ENCODE data around the gene FLT1.

- TF ChIP-seq CTCF (conservative IDR thresholded peaks at IDR 0.05) (no peak), EZH2 (IDR thresholded peaks at IDR 0.05; ENCODE audit: low read depth) (no peak)
Observed at GRCh38 chr13:28355046-28355821, 139.7 kb downstream of the FLT1 start.
